K562 (cell line): Measurements from ENCODE around the gene UCK1. TPM values are rescaled to one million over a fixed set of nuclear protein-coding genes. Genes with fewer than 3 reads are reported as not detected.

ENCODE experiments used
- ATF1 ChIP-seq, 2 experiments: fragments of 450-650 bp in 1 of 2; IDR thresholded peaks; 2 replicates each; pipeline ENCODE4 v1.6.1; 2016; ENCODE audit warnings: missing compliant biosample characterization in 1 of 2, missing genetic modification characterization in 1 of 2
- ELF2 ChIP-seq: fragments of 250-450 bp; sonication (Bioruptor Pico); IDR thresholded peaks from 2 replicates; pipeline ENCODE4 v1.5.0; 2021; ENCODE audit warnings: mild to moderate bottlenecking
- ETS1 ChIP-seq: conservative IDR thresholded peaks from 2 replicates; pipeline ENCODE4 v1.6.1; 2011; ENCODE audit warnings: low read depth, mild to moderate bottlenecking, low read length; ENCODE audit not compliant: control insufficient read depth
- KDM4B ChIP-seq, 2 experiments: fragments of 450-650 bp in 1 of 2; sonication (generic) in 1 of 2; IDR thresholded peaks; 2 replicates each; pipeline ENCODE4 v1.6.1; 2016 to 2017; ENCODE audit warnings: borderline replicate concordance in 2 of 2, antibody characterized with exemption in 1 of 2, low read depth in 1 of 2, mild to moderate bottlenecking in 1 of 2
- L3MBTL2 ChIP-seq: fragments of 450-650 bp; IDR thresholded peaks from 2 replicates; pipeline ENCODE4 v1.6.1; 2016; ENCODE audit warnings: mild to moderate bottlenecking, moderate library complexity
- MBD2 ChIP-seq: sonication (generic); IDR thresholded peaks from 2 replicates; pipeline ENCODE4 v1.6.1; 2016; ENCODE audit warnings: low read depth, borderline replicate concordance
- MEIS2 ChIP-seq: fragments of 450-650 bp; IDR thresholded peaks from 2 replicates; pipeline ENCODE4 v1.6.1; 2014; ENCODE audit warnings: mild to moderate bottlenecking; ENCODE audit not compliant: partially characterized antibody
- NEUROD1 ChIP-seq: fragments of 150-350 bp; IDR thresholded peaks from 2 replicates; pipeline ENCODE4 v1.6.1; 2014; ENCODE audit warnings: borderline replicate concordance, low read length, low read depth; ENCODE audit not compliant: partially characterized antibody
- PHF8 ChIP-seq: fragments of 200-600 bp; sonication (generic); IDR thresholded peaks from 2 replicates; pipeline ENCODE4 v1.6.1; 2012; ENCODE audit warnings: mixed run types, mild to moderate bottlenecking, inconsistent platforms, low read length, moderate library complexity, borderline replicate concordance
- RERE ChIP-seq: sonication (generic); formaldehyde crosslinking; IDR thresholded peaks from 2 replicates; pipeline ENCODE4 v1.8.0; 2023; ENCODE audit warnings: missing genetic modification reagents, mild to moderate bottlenecking, borderline replicate concordance
- STAT6 ChIP-seq: sonication (generic); formaldehyde crosslinking; IDR thresholded peaks from 2 replicates; pipeline ENCODE4 v1.8.1; 2023; ENCODE audit warnings: mild to moderate bottlenecking, missing genetic modification reagents
- TGIF2 ChIP-seq: sonication (generic); formaldehyde crosslinking; IDR thresholded peaks from 2 replicates; pipeline ENCODE4 v1.8.1; 2022; ENCODE audit warnings: mild to moderate bottlenecking, missing genetic modification reagents, moderate library complexity
- TRIM24 ChIP-seq, 2 experiments: fragments of 450-650 bp; IDR thresholded peaks; 2 replicates each; pipeline ENCODE4 v1.6.1; 2016
- ZNF785 ChIP-seq: fragments of 250-450 bp; sonication (Bioruptor Pico); IDR thresholded peaks from 2 replicates; pipeline ENCODE4 v1.4.0; 2020; ENCODE audit warnings: mild to moderate bottlenecking
- ZZZ3 ChIP-seq: fragments of 450-650 bp; IDR thresholded peaks from 2 replicates; pipeline ENCODE4 v1.6.1; 2016; ENCODE audit warnings: antibody characterized with exemption, mild to moderate bottlenecking, moderate library complexity
- polyA plus RNA-seq, 8 experiments: library from polyadenylated mRNA; depleted of rRNA in 4 of 8; stranded (reverse) in 5 of 8; unstranded in 3 of 8; fragments of >200 nt; fragmentation: Nextera tagmentation in 2 of 8; fragmentation: Illumina TruSeq in 1 of 8; extraction: Ambion mirVana in 2 of 8; extraction: Trizol in 1 of 8; gene quantifications; 2 replicates each; pipeline versions ENCODE4 v1.2.1 to v1.2.3, GENCODE V29; 2011 to 2014; ENCODE audit warnings: inconsistent platforms in 1 of 8, missing spikeins in 1 of 8
- total RNA-seq, 7 experiments: library from RNA; depleted of rRNA in 6 of 7; stranded (reverse); fragments of >200 nt in 6 of 7; fragmentation: Illumina TruSeq in 2 of 7; extraction: Trizol in 2 of 7; gene quantifications; 2 replicates each; pipeline versions ENCODE4 v1.2.1 to v1.2.3, GENCODE V29; 2011 to 2021; ENCODE audit warnings: low replicate concordance in 1 of 7

Gene UCK1
- total and polyA plus RNA-seq, 9 of the 15 experiments (the other 6 are each of a cell fraction or from before 2014, with no cell fraction given), result 0.27 to 27.5 (median 16.1) TPM

- TF ChIP-seq TGIF2, result peak; percentile 54; the same call in 1 of the 2 replicates
- peak in 1 of 2 experiments; percentile 60; a peak in 1 of 4 replicates for TF ChIP-seq TRIM24 (IDR thresholded peaks at IDR 0.05)
- peak in 1 of 2 experiments; percentile 50; a peak in 1 of 4 replicates for TF ChIP-seq KDM4B (IDR thresholded peaks at IDR 0.05; ENCODE audit: borderline replicate concordance in 2 of 2, low read depth in 1 of 2)
- peak; percentile 93; the same call in 1 of the 2 replicates for TF ChIP-seq STAT6 (CRISPR knock-in tag)
- peak; percentile 83; the same call in 1 of the 2 replicates for TF ChIP-seq PHF8
- peak; percentile 79 for TF ChIP-seq NEUROD1
- 0 out of 2 replicates have a peak, but pooled peaks have one; percentile 22 for TF ChIP-seq ELF2 (CRISPR knock-in tag)
- no peak for TF ChIP-seq ZNF785 (CRISPR knock-in tag)
- peak; percentile 97 for TF ChIP-seq L3MBTL2
- TF ChIP-seq ATF1 (CRISPR knock-in tag; IDR thresholded peaks at IDR 0.05), result no peak
- TF ChIP-seq ATF1 (tag; IDR thresholded peaks at IDR 0.05), result peak; percentile 21; the same call in 1 of the 2 replicates
- no peak for TF ChIP-seq RERE (CRISPR knock-in tag)
- peak; percentile 25; the same call in 1 of the 2 replicates for TF ChIP-seq MBD2
- no peak for TF ChIP-seq ZZZ3
- TF ChIP-seq ETS1, result peak; percentile 89
- peak; percentile 96 for TF ChIP-seq MEIS2
Observed at GRCh38 chr9:131502781-131503625, 28.1 kb downstream of the UCK1 start, which contains the start of gene POMT1 (continued).
